Hepatic stellate cell (primary cell): ENCODE measurements around the gene THAP2.

ENCODE experiments used
- DNase-seq: peaks from one replicate; pipeline ENCODE4 v3.0.0; 2011; ENCODE audit warnings: low spot score

The THAP2 gene

GRCh38 chr12:71703206-71703605 is 39.1 kb downstream of the THAP2 start:
- no peak for DNase-seq

DNA sequence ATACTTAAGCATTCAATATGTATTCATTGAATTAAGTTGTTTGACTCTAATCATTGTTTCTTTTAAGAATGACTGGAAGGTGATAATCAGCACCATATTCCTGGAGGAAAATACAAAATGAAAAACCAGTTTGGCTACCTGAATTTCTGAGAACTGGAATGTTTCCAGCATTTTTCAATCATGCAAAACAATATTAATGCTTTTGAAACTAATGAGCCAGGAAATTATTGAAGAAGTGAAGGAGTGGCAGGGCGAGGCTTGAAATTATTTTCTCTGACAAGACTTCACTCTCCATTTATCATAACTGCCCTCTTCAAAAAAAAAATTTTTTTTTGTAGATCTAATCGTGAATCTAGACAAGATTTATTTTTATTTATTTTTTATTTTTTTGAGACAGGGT is 40.8 kb downstream of the THAP2 start:
- DNase-seq: no peak

- no peak for DNase-seq
Observed at GRCh38 chr12:71708658-71709057, 44.6 kb downstream of the THAP2 start.

DNA sequence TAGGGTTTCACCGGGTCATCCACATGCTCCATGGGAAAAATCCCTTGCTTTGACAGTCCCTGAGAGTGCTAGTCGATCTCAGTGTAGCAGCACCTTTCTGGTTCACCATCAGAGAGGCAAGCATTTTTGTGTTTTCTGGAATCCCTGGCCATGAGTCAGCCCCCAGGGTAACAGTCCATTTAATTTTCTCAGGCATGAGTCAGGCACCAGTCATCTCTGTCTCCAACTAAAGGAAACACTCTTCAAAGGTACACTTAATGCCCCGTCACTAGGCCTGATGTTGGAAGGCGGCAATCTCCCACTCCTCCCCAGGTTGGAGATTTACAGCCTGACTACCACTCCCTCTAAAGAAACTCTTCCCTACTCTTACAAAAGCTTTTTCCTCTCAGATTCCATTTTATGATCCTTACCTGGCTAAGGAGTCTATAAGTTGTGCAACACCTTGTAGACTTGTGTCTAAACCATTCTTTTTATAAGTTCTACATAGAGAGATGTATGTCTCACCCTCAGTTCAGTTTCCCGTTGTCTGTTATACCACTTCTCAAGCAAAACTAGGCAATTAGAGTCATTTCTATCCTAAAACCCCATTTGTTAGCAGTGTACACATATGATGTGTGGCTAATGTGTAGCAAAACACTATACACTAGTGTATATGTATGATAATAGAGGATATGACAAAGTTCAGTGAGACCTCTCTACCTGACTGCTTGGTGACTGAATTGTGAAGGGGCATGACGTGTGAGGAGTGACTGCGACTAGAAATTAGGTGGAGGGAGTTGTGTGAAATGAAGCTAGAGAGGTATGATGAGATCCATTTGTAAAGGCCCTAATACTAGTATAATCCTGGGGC is 46.4 kb downstream of the THAP2 start:
- DNase-seq: peak; percentile 63

DNA sequence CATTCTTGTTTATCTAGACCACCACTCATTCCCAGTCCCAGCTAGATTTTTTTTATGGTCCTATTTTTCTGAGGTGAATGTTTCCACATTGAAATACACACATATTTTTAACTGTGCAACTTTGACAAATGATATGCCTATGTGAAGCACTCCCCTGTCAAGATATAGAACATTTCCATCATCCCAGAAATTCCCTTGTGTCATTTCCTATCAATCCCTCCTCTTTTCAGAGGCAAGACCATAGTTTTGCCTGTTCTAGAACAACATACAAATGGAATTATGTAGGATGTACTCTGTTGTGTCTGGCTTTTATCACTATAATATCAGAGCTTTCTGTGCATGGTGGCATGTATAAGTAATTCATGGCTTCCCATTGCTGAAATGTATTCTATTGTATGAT is 54.5 kb downstream of the THAP2 start:
- DNase-seq: no peak

DNA sequence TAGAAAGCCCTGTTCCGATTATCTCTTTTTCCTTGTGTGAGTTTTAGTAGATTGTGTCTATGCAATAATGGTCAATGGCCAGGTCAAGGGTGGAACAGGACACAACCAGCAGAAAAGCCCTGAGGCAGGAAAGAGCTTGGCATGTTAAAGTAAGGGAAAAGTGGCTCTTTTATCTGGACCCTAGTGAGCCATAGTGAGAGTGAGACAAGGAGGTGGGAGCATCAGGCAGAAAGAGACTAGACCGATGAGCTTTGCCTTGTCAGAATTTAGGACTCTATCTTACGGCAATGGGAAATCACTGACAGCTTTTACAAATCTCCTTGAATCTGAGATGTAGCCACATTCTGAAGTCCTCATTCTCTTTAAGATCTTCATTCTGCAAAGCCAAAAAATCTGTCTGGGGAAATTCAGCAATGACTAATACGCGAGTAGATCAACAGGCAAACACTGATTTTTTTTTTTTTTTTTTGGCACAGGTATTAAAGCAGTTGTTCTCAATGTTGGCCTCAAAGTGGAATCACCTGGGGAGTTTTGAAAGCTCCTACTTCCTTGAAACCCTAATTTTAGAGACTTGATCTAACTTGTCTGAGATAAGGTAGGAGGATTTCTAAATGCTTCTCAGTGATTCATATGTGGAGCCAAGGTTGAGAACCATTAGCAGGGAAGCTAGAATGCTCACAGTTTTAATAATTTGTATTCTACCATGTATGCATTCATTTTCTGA is 55.7 kb downstream of the THAP2 start:
- no peak for DNase-seq

GRCh38 chr12:71721783-71722505 is 57.8 kb downstream of the THAP2 start:
- DNase-seq: no peak

DNA sequence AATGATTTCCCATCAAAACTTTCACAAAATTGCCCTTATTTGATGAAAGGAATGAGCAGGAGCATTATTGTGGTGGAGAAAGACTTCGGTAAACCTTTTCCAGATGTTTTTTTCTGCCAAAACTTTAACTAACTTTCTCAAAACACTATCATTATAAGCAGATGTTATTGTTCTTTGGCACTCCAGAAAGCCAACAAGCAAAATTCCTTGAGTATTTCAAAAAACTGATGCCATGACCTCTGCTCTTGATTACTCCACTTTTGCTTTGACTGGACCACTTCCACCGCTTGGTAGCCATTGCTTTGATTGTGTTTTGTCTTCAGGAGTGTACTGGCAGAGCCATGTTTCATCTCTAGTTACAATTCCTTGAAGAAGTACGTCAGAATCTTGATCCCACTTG is 60.9 kb downstream of the THAP2 start:
- no peak for DNase-seq

DNA sequence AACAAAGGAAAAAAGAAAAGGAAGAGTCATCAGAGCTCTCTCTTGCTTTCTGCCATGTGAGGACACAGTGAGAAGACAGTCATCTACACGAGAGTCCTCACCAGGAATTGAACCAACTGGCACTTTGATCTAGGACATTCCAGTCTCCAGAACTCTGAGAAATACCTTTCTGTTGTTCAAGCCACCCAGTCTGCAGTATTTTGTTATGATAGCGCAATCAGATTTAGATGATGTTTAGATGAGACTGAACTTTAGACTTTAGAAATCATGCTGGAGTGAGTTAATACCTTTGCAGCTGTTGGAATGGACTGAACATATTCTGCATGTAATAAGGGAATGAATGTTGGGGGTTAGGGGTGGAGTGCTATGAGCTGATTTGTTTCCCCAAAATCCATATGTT is 62.4 kb downstream of the THAP2 start:
- DNase-seq: no peak

GRCh38 chr12:71727958-71728357 is 63.9 kb downstream of the THAP2 start:
- DNase-seq: no peak
